ENCODE data around the gene FDPS.

Gene FDPS

DNA sequence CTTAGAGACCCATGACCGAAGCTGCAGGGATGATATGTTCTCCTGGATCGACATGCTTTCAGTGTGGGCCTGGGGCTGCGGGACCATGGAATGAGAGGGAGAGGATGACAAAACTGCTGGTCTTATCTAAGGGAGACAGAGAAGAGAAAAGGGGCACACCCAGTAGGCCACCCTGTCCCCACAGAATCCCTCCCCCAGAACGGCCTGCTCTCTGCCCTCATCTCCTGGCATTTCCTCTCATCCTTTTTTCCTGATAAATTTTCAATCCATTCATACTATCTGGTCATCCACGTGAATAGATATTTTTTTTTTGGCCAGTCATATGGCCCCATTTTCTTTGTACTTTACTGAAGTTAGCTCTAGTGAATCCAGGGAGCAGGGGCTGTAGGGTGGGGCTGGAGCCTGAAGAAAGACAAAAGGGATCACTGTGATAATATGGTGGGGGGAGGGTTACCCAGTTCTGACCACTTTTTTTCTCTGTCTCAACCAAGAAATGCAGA lies 7.3 kb upstream of the FDPS start, which contains the start of gene PKLR:
Gene PKLR (minus strand): TSS at position 97 of the 500 bp plus-strand sequence. CDS start 43 bp downstream, at position 54.
- Histone ChIP-seq H3K27me3 (replicated peaks in 2 of 5; ENCODE audit: control insufficient read depth in 4 of 5, insufficient read depth in 5 of 5, low read length in 4 of 5) (peaks cover 0 to 12% (median 2%) of the 10 kb centered on the region in 5 experiments), H3K27ac (ENCODE audit: insufficient read depth in 1 of 2, low read depth in 1 of 2, low read length in 2 of 2, poor library complexity in 1 of 2, severe bottlenecking in 2 of 2) (no peak within 1 kb of the TSS), H3K9me3 (ENCODE audit: control extremely low read depth in 1 of 5, control insufficient read depth in 4 of 5, insufficient read depth in 2 of 5, low read depth in 1 of 5, low read length in 4 of 5) (no peaks in the 10 kb centered on the region), H3K36me3 (ENCODE audit: control insufficient read depth in 4 of 4, insufficient read depth in 4 of 4, low read length in 3 of 4) (no peaks in the 10 kb centered on the region), H3K4me3 (ENCODE audit: control insufficient read depth in 1 of 7, extremely low read depth in 1 of 7, insufficient read depth in 4 of 7, low read depth in 2 of 7, low read length in 6 of 7) (no peak within 1 kb of the TSS), H3K4me1 (ENCODE audit: control extremely low read depth in 1 of 4, control insufficient read depth in 4 of 4, insufficient read depth in 4 of 4, low read length in 3 of 4) (peaks cover 0 to 5% (median 0%) of the 10 kb centered on the region in 4 experiments)
- POLR2A ChIA-PET, result no interaction called here
- DNase-seq, result no peak
- CTCF ChIA-PET, result interaction anchor here (0.6 to 1.7 kb wide), 2 partner anchors 8 to 51 kb away, joined by 3 to 5 read pairs; no protein-coding TSS in a partner anchor
- WGBS (ENCODE audit: insufficient coverage), result 96% methylated on average over 3 of the region's 5 CpGs

- ChIA-PET CTCF (interaction anchor here (0.9 to 4.4 kb wide), 6 partner anchors 9 to 54 kb away, joined by 3 to 70 read pairs (median 3); partner anchors contain the start of genes ENTREP3 and RUSC1), POLR2A (interaction anchor here (0.5 to 1.5 kb wide), 2 partner anchors 26 to 28 kb away, joined by 3 to 5 read pairs; no protein-coding TSS in a partner anchor)
- WGBS (ENCODE audit: insufficient coverage), result 98% methylated on average over 11 of the region's 11 CpGs
- Histone ChIP-seq H3K27ac (ENCODE audit: insufficient read depth in 1 of 2, low read depth in 1 of 2, low read length in 2 of 2, poor library complexity in 1 of 2, severe bottlenecking in 2 of 2) (no peak overlapping the region), H3K36me3 (ENCODE audit: control insufficient read depth in 4 of 4, insufficient read depth in 4 of 4, low read length in 3 of 4) (no peaks in the 10 kb centered on the region), H3K4me1 (ENCODE audit: control extremely low read depth in 1 of 4, control insufficient read depth in 4 of 4, insufficient read depth in 4 of 4, low read length in 3 of 4) (peaks cover 4 to 17% (median 15%) of the 10 kb centered on the region in 4 experiments), H3K27me3 (replicated peaks in 2 of 5; ENCODE audit: control insufficient read depth in 4 of 5, insufficient read depth in 5 of 5, low read length in 4 of 5) (no peaks in the 10 kb centered on the region), H3K9me3 (ENCODE audit: control extremely low read depth in 1 of 5, control insufficient read depth in 4 of 5, insufficient read depth in 2 of 5, low read depth in 1 of 5, low read length in 4 of 5) (no peaks in the 10 kb centered on the region), H3K4me3 (ENCODE audit: control insufficient read depth in 1 of 7, extremely low read depth in 1 of 7, insufficient read depth in 4 of 7, low read depth in 2 of 7, low read length in 6 of 7) (no peak overlapping the region)
- no peak for DNase-seq
Measured at GRCh38 chr1:155304558-155305063, 4.1 kb upstream of the FDPS start.

GRCh38 chr1:155305881-155306391 lies 2.7 kb upstream of the FDPS start:
- Histone ChIP-seq H3K4me1 (ENCODE audit: control extremely low read depth in 1 of 4, control insufficient read depth in 4 of 4, insufficient read depth in 4 of 4, low read length in 3 of 4) (peaks cover 4 to 31% (median 21%) of the 10 kb centered on the region in 4 experiments), H3K36me3 (ENCODE audit: control insufficient read depth in 4 of 4, insufficient read depth in 4 of 4, low read length in 3 of 4) (peaks cover 0 to 4% (median 1%) of the 10 kb centered on the region in 4 experiments), H3K27me3 (replicated peaks in 2 of 5; ENCODE audit: control insufficient read depth in 4 of 5, insufficient read depth in 5 of 5, low read length in 4 of 5) (no peaks in the 10 kb centered on the region), H3K9me3 (ENCODE audit: control extremely low read depth in 1 of 5, control insufficient read depth in 4 of 5, insufficient read depth in 2 of 5, low read depth in 1 of 5, low read length in 4 of 5) (no peaks in the 10 kb centered on the region), H3K4me3 (ENCODE audit: control insufficient read depth in 1 of 7, extremely low read depth in 1 of 7, insufficient read depth in 4 of 7, low read depth in 2 of 7, low read length in 6 of 7) (no peak overlapping the region), H3K27ac (ENCODE audit: insufficient read depth in 1 of 2, low read depth in 1 of 2, low read length in 2 of 2, poor library complexity in 1 of 2, severe bottlenecking in 2 of 2) (no peak overlapping the region)
- 97% methylated on average over 6 of the region's 7 CpGs for WGBS (ENCODE audit: insufficient coverage)
- no peak for DNase-seq
- ChIA-PET CTCF (interaction anchor here (0.8 to 4.4 kb wide), 8 partner anchors 14 to 56 kb away, joined by 3 to 70 read pairs (median 3); partner anchors contain the start of gene CLK2), POLR2A (interaction anchor here (1.5 kb wide), 1 partner anchor 28 kb away, joined by 5 read pairs; no protein-coding TSS in a partner anchor)

DNA sequence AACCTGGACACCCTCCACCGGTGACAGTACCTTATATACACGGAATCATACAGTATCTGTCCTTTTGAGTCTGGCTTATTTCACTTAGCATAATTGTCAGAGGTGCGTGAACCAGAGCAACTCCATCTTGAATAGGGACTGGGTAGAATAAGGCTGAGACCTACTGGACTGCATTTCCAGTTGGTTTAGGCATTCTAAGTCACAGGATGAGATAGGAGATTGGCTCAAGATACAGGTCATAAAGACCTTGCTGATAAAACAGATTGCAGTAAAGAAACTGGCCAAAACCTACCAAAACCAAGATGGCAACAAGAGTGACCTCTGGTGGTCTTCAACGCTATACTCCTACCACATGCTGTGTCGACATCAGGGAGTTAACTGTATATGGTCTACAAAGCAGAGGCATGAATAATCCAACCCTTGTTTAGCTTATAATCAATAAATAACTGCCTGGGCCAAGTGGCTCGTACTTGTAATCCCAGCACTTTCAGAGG lies 1.4 kb upstream of the FDPS start:
- ChIA-PET CTCF (interaction anchor here (0.5 to 4.4 kb wide), 21 partner anchors 10 to 133 kb away, joined by 3 to 70 read pairs (median 4); partner anchors contain the start of genes CLK2 and SCAMP3), POLR2A (interaction anchor here (1.0 to 1.3 kb wide), 3 partner anchors 15 to 56 kb away, joined by 3 to 6 read pairs (median 3); no protein-coding TSS in a partner anchor)
- H3K27ac ChIP-seq (ENCODE audit: insufficient read depth in 1 of 2, low read depth in 1 of 2, low read length in 2 of 2, poor library complexity in 1 of 2, severe bottlenecking in 2 of 2), result no peak overlapping the region
- WGBS (ENCODE audit: insufficient coverage), result 87% methylated on average over 4 of the region's 6 CpGs
- DNase-seq, result peak; percentile 71 to 81 (median 80)
- H3K4me1 ChIP-seq (ENCODE audit: control extremely low read depth in 1 of 4, control insufficient read depth in 4 of 4, insufficient read depth in 4 of 4, low read length in 3 of 4), result peaks cover 4 to 39% (median 21%) of the 10 kb centered on the region in 4 experiments
- peaks cover 0 to 14% (median 5%) of the 10 kb centered on the region in 4 experiments for H3K36me3 ChIP-seq (ENCODE audit: control insufficient read depth in 4 of 4, insufficient read depth in 4 of 4, low read length in 3 of 4)
- no peaks in the 10 kb centered on the region for H3K27me3 ChIP-seq (replicated peaks in 2 of 5; ENCODE audit: control insufficient read depth in 4 of 5, insufficient read depth in 5 of 5, low read length in 4 of 5)
- no peaks in the 10 kb centered on the region for H3K9me3 ChIP-seq (ENCODE audit: control extremely low read depth in 1 of 5, control insufficient read depth in 4 of 5, insufficient read depth in 2 of 5, low read depth in 1 of 5, low read length in 4 of 5)
- no peak overlapping the region for H3K4me3 ChIP-seq (ENCODE audit: control insufficient read depth in 1 of 7, extremely low read depth in 1 of 7, insufficient read depth in 4 of 7, low read depth in 2 of 7, low read length in 6 of 7)

GRCh38 chr1:155309423-155310021 lies 856 bp downstream of the FDPS start:
- peak in 2 of 3 donors; percentile 41 to 48 for DNase-seq

DNA sequence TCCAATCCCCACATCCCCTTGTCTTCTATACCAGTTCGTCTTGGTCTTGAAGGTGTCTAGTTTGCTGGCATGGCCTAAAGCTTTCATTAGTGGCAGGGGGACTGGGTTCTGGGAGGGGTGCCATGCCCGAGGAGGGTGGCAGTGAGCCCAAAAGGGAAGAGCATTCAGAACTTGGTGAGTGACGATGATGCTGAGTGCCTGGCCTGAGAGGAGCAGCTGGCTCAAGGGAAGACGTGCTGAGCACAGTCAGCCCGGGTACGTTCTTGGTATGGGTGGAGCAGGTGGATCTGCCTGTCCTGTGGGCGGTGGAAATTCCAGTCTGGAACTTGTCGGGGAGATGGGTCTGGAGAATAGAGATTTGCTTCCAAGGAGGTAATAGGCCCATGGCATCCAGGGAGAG lies 4.6 kb downstream of the FDPS start:
- WGBS (ENCODE audit: insufficient coverage), result 100% methylated on average over 8 of the region's 8 CpGs
- Histone ChIP-seq H3K27me3 (replicated peaks in 2 of 5; ENCODE audit: control insufficient read depth in 4 of 5, insufficient read depth in 5 of 5, low read length in 4 of 5) (no peaks in the 10 kb centered on the region), H3K4me3 (ENCODE audit: control insufficient read depth in 1 of 7, extremely low read depth in 1 of 7, insufficient read depth in 4 of 7, low read depth in 2 of 7, low read length in 6 of 7) (no peak overlapping the region), H3K9me3 (ENCODE audit: control extremely low read depth in 1 of 5, control insufficient read depth in 4 of 5, insufficient read depth in 2 of 5, low read depth in 1 of 5, low read length in 4 of 5) (no peaks in the 10 kb centered on the region), H3K36me3 (ENCODE audit: control insufficient read depth in 4 of 4, insufficient read depth in 4 of 4, low read length in 3 of 4) (peaks cover 4 to 55% (median 26%) of the 10 kb centered on the region in 4 experiments), H3K27ac (ENCODE audit: insufficient read depth in 1 of 2, low read depth in 1 of 2, low read length in 2 of 2, poor library complexity in 1 of 2, severe bottlenecking in 2 of 2) (no peak overlapping the region), H3K4me1 (ENCODE audit: control extremely low read depth in 1 of 4, control insufficient read depth in 4 of 4, insufficient read depth in 4 of 4, low read length in 3 of 4) (peaks cover 4 to 24% (median 14%) of the 10 kb centered on the region in 4 experiments)
- ChIA-PET POLR2A (no interaction called here), CTCF (interaction anchor here (0.6 to 3.4 kb wide), 4 partner anchors 10 to 66 kb away, joined by 3 to 17 read pairs (median 8); no protein-coding TSS in a partner anchor)
- no peak for DNase-seq

More at GRCh38 chr1:155309423-155310021, 856 bp downstream of the FDPS start:
- Histone ChIP-seq H3K27me3 (replicated peaks in 2 of 5; ENCODE audit: control insufficient read depth in 4 of 5, insufficient read depth in 5 of 5, low read length in 4 of 5) (no peaks in the 10 kb centered on the region), H3K4me1 (ENCODE audit: control extremely low read depth in 1 of 4, control insufficient read depth in 4 of 4, insufficient read depth in 4 of 4, low read length in 3 of 4) (peaks cover 4 to 39% (median 21%) of the 10 kb centered on the region in 4 experiments), H3K4me3 (ENCODE audit: control insufficient read depth in 1 of 7, extremely low read depth in 1 of 7, insufficient read depth in 4 of 7, low read depth in 2 of 7, low read length in 6 of 7) (peak overlapping the region; percentile 83 to 97 (median 93)), H3K36me3 (ENCODE audit: control insufficient read depth in 4 of 4, insufficient read depth in 4 of 4, low read length in 3 of 4) (peaks cover 4 to 27% (median 14%) of the 10 kb centered on the region in 4 experiments), H3K9me3 (ENCODE audit: control extremely low read depth in 1 of 5, control insufficient read depth in 4 of 5, insufficient read depth in 2 of 5, low read depth in 1 of 5, low read length in 4 of 5) (no peaks in the 10 kb centered on the region), H3K27ac (ENCODE audit: insufficient read depth in 1 of 2, low read depth in 1 of 2, low read length in 2 of 2, poor library complexity in 1 of 2, severe bottlenecking in 2 of 2) (peak overlapping the region; percentile 75 to 95)
- WGBS (ENCODE audit: insufficient coverage), result 23% methylated on average over 6 of the region's 11 CpGs
- ChIA-PET POLR2A (interaction anchor here (1.1 kb wide), 1 partner anchor 36 kb away, joined by 3 read pairs; the partner anchor contains the start of gene CLK2), CTCF (interaction anchor here (0.7 to 3.4 kb wide), 4 partner anchors 13 to 58 kb away, joined by 3 to 17 read pairs (median 4); no protein-coding TSS in a partner anchor)
